ENCODE data around the gene MAPK13.

DNA sequence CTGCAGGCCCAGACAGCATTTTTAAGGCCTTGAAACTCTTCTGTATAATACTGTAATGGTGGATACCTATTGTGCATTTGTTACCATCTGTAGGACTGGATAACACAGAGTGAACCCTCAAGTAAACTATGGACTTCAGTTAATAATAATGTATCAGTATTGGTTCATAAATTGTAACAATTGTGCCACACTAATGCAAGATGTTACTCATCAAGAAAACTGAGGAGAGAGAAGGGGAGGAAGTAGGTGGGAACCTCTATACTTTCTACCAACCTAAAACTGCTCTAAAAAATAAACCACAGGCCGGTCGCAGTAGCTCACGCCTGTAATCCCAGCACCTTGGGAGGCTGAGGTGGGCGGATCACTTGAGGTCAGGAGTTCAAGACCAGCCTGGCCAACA is 10.8 kb downstream of the MAPK13 start:
- TF ChIP-seq, protein P1, sequence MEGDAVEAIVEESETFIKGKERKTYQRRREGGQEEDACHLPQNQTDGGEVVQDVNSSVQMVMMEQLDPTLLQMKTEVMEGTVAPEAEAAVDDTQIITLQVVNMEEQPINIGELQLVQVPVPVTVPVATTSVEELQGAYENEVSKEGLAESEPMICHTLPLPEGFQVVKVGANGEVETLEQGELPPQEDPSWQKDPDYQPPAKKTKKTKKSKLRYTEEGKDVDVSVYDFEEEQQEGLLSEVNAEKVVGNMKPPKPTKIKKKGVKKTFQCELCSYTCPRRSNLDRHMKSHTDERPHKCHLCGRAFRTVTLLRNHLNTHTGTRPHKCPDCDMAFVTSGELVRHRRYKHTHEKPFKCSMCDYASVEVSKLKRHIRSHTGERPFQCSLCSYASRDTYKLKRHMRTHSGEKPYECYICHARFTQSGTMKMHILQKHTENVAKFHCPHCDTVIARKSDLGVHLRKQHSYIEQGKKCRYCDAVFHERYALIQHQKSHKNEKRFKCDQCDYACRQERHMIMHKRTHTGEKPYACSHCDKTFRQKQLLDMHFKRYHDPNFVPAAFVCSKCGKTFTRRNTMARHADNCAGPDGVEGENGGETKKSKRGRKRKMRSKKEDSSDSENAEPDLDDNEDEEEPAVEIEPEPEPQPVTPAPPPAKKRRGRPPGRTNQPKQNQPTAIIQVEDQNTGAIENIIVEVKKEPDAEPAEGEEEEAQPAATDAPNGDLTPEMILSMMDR (IDR thresholded peaks at IDR 0.05) = no peak
- TF ChIP-seq POLR2AphosphoS5 (IDR thresholded peaks at IDR 0.05) (no peak), POLR2A (IDR thresholded peaks at IDR 0.05) (no peak), EP300 (IDR thresholded peaks at IDR 0.05) (no peak)
